NCI-H146 treated with DMSO at 0.1 percent for 48 hours (cell line): ENCODE data around the gene RIN2.
A peak's percentile ranks its signal among the peaks of the same experiment; 100 is the strongest.
"Not testable (repeated sequence)": the region's sequence is repeated elsewhere in the genome, so short reads cannot be mapped to it uniquely, and the experiment has no call there.

Experiments used
- DNase-seq: peaks from one replicate; lab custom pipeline; 2025; ENCODE audit not compliant: unreplicated experiment; lab: John Stamatoyannopoulos, UW

Gene RIN2

DNA sequence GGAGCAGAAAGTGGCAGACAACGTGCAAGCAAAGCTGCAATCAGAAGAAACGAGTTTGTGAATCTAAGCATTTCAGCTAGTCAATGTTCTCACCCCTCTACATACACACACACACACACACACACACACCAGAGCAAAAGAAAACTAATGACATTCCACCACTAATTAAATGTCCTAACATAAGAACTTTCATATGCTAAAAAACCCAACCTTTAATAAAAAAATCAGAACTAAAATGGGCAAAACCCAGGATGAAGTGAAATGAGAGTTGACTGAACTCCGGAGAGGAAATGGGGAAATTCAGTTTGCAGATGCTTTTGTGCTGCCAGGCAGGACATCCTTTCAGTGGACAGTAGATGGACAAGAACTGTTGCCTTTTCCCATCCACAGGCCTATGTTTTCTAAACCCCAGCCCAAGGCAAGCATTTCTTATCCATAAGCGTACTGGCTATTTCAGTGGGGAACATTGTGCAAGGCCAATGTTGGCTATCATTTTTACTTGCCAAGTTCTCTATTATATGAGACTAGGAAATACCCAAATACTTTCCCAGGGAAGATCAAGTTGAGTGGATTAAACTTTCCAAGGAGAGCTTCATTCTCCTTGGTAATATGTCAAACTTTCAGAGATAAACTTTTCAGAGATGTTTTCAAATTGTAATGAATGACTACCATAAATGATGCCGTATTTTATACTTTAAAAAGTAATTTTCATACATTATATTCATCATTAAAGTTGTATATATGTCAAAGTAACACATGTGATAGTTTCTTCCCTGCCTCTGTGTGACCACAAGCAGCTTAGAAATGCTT is 27.3 kb downstream of the RIN2 start:
- no peak for DNase-seq

DNA sequence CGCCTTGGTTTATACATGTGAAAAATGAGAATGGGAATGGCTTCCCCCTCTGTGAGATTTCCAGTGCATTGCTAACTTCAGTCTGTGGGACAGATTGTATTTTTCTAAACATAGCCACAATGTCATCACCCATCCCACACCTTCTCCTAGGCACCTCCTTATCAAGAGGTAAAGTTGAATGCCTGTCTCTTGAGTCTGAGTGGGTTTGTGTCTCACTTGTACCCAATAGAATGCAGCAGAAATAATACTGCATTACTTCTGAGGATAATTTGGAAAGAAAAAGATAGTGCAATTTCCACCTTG is 27.9 kb downstream of the RIN2 start:
- no peak for DNase-seq

DNA sequence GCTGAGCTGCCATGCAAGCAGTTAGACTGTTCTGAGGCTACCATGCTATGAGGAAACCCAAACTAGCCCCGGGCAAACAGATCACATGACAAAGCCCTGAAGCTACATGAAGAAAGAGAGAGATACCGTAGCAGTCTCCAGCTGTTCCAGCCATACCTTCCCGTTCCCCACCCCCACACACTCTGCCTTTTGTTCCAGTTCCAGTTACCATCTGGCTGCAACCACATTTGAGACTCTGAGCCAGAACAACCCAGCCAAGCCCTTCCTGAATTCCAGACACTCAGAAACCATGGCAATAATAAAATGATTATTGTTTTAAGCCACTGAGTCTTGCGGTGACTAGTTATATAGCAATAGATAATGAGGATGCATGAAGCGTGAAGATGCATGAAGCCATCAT is 28.3 kb downstream of the RIN2 start:
- peak; percentile 85 for DNase-seq

DNA sequence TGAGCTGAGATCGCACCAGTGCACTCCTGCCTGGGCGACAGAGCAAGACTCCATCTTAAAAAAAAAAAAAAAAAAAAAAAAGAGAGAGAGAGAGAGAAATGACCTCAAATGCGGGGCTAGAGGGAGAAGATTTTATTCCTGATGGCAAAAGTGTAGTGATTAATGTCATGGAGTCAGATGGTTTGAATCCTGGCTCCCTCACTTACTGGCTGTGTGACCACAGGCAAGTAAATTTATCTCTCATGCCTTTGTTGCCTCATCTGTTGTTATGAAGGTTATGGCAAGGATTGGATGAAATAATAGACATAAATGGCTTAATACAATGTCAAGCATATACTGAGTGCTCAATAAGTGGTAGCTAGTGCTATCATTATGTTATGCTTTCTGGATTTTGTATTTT is 29.3 kb downstream of the RIN2 start:
- no peak for DNase-seq

- no peak for DNase-seq
Observed at GRCh38 chr20:19789009-19789408, 31.0 kb downstream of the RIN2 start.

DNA sequence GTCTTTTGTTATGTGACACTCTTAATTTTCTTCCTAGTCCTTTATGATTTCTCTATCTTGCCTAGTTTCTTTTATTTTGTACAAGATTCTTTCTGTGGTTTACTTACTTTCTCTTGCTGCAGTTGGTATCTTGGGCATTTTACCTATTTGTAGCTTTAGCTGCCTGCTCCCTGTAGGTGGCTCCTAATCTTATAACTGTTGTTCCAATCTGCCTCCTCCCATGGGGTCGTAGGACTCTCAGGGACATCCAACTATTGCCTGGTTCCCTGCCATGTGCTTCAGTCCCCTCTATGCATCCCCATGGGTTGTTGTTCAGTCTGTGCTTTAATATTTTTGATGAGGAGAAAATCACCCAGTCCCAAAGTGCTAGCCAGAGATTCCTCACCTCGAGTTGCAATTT is 31.4 kb downstream of the RIN2 start:
- no peak for DNase-seq

GRCh38 chr20:19791887-19792286 is 33.8 kb downstream of the RIN2 start:
- no peak for DNase-seq

DNA sequence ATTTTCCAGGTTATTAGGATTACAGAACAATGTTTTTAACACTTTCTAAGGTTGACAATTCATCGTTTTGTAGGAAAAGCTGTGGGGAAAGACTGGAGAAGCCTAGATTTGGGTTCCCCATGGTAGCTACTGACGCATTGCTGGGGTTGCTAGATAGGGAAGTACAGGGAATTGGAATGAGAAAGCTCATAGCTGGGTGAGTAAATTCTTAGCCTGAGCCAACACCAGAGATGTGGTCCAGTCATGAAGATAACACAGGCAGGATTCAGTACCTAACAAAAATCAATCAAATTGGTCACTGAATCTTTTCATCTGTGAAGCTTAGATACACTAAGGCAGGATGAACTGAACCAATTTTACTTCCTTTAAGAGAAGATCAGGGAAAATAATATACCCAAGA is 35.7 kb downstream of the RIN2 start:
- no peak for DNase-seq

- no peak for DNase-seq
Observed at GRCh38 chr20:19794941-19795340, 36.9 kb downstream of the RIN2 start.

- no peak for DNase-seq
Observed at GRCh38 chr20:19799325-19799724, 41.3 kb downstream of the RIN2 start.

GRCh38 chr20:19802099-19802491 is 44.0 kb downstream of the RIN2 start:
- no peak for DNase-seq

DNA sequence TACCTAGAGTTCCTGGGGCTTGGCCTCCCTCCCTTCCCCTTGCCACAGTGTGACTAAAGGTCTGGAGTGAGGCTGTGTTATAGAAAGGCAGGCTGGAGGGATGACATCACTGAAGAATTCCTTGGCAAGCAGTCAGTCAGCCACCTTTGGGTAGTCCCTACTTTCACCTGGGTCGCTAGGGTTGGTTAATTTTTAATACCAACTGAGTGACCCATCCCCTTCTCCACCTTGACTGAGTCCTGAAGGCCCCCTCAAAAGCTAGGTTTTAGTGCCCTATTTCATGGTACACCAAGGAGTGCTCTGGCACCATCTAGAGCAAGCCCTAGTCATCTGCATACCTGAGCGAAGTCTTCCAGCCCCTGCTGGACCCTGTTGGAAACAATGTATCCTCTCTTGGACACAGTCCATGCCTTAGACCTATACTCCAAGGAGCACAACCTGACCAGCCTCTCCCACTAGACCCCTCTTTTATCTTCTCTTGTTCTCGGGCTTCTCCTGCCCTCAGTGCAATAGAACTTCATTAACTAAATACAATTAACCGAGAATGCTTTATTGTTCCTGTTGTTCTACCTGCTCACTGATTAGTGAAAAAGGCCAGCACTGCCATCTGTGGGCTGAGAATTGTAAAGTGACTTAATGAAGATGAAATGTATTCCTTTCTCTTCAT is 44.6 kb downstream of the RIN2 start:
- DNase-seq = no peak

DNA sequence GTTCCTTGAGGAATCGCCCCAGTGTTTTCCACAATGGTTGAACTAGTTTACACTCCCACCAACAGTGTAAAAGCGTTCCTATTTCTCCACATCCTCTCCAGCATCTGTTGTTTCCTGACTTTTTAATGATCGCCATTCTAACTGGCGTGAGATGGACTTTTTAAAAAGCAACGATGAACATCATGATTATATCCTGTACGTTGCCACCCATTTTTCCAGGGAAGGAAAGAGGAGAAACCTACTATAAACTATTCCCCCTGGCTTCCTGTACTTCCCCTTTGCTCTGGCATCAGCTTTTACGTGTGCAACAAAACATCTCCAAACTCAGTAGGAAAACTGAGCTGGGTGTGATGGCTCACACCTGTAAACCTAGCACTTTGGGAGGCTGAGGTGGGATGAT is 48.2 kb downstream of the RIN2 start:
- not testable (repeated sequence) for DNase-seq

- peak; percentile 50 for DNase-seq
Observed at GRCh38 chr20:19806806-19807190, 48.7 kb downstream of the RIN2 start.

DNA sequence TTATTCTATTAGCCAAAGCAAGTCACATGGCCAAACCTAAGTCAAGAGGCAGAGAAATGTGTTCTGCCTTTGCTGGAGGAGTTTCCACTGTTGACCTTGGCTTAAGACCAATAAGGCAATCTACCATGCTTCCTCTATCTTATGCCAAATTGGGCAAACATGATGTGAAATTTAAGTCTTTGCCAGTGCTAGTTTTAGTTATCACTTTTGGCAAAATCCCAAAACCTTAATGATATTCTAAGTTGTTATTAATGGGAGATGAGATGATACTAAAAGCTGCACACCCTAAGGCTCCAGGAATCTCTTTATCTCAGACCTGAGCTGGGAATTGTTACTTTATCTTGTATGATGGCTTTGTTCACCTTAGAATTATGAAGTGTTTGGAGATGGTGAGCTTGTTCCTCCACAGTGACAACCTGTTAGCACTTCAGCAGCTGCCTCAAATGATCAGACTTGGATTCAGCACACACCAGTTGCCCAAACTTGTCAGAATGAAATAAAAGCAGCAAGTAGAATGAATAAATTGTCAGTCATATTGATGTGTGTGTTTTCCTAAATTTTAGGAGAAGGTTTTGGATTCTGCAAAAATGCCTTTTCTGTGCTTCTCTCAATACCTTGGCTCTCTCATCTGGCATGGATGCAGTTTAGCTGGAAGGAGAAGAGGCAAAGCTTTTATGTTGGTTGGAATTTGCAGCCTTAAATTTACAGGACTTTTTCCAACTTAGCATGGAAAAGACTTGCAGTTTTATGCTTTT is 49.3 kb downstream of the RIN2 start:
- DNase-seq = peak; percentile 74
